Endothelial cell of umbilical vein (primary cell): ENCODE data around the gene MLH1. TPM values are rescaled to one million over a fixed set of nuclear protein-coding genes. Genes with fewer than 3 reads are reported as not detected.
A peak's percentile ranks its signal among the peaks of the same experiment; 100 is the strongest.

Experiments used
- BruUV-seq: library from RNA; stranded (reverse); fragments of 400-500 nt; replicated peaks from 2 replicates; lab custom pipeline; 2021; lab: Mats Ljungman, UMichigan
- CTCF ChIA-PET: fragments of 300-600, 350-600 bp; sonication (Branson Sonifier 250); formaldehyde crosslinking; loops from one replicate; lab custom pipeline; 2021; ENCODE audit warnings: antibody characterized with exemption, inconsistent platforms; lab: Charles Lee
- POLR2A ChIA-PET: fragments of 300-600, 350-600 bp; sonication (Branson Sonifier 250); formaldehyde crosslinking; loops from one replicate; lab custom pipeline; 2021; ENCODE audit warnings: antibody characterized with exemption, inconsistent platforms; lab: Charles Lee
- DNase-seq: peaks from one replicate; pipeline ENCODE4 v3.0.0-alpha.2; 2011; ENCODE audit warnings: low read depth, low spot score
- FAIRE-seq: peaks from 2 replicates; lab custom pipeline; 2011; peaks lifted over from hg19 to GRCh38; lab: Jason Lieb, UNC
- H2AFZ ChIP-seq: 2 replicates; pipeline ENCODE4 v1.6.0; 2012; ENCODE audit warnings: low read depth, low read length, control low read depth, inconsistent platforms
- H3K27ac ChIP-seq: 2 replicates; pipeline ENCODE4 v1.5.1; 2011; ENCODE audit warnings: low read depth, mild to moderate bottlenecking, control low read depth, low read length, moderate library complexity; ENCODE audit not compliant: insufficient read depth
- H3K27me3 ChIP-seq, 2 experiments: 2 replicates each; pipeline versions ENCODE4 v1.6.0 to v1.6.1; 2011; ENCODE audit warnings: low read length in 2 of 2, mixed read lengths in 1 of 2; ENCODE audit not compliant: control insufficient read depth in 2 of 2, insufficient read depth in 2 of 2
- H3K36me3 ChIP-seq, 2 experiments: 2 replicates in 1 of 2; 3 replicates in 1 of 2; pipeline ENCODE4 v1.5.1; 2011; ENCODE audit warnings: low read length in 2 of 2, mild to moderate bottlenecking in 1 of 2, moderate library complexity in 1 of 2; ENCODE audit not compliant: control insufficient read depth in 2 of 2, insufficient read depth in 2 of 2; ENCODE audit errors: extremely low read depth in 1 of 2
- H3K4me1 ChIP-seq: 3 replicates; pipeline ENCODE4 v1.5.1; 2011; ENCODE audit warnings: mild to moderate bottlenecking, low read length; ENCODE audit not compliant: control insufficient read depth, insufficient read depth; ENCODE audit errors: extremely low read depth
- H3K4me2 ChIP-seq: 2 replicates; pipeline ENCODE4 v1.6.1; 2011; ENCODE audit warnings: low read length, control low read depth, mixed read lengths; ENCODE audit not compliant: insufficient read depth
- H3K4me3 ChIP-seq, 3 experiments: fragments of 200-600 bp in 1 of 3; sonication (generic), shearing (Covaris generic) in 1 of 3; replicated peaks in 1 of 3; 2 replicates each; pipeline ENCODE4 v1.5.1; 2011 to 2016; ENCODE audit warnings: control low read depth in 3 of 3, low read length in 3 of 3, mild to moderate bottlenecking in 2 of 3, inconsistent platforms in 1 of 3, low read depth in 1 of 3, moderate library complexity in 1 of 3; ENCODE audit not compliant: insufficient read depth in 1 of 3
- H3K79me2 ChIP-seq: 2 replicates; pipeline ENCODE4 v1.6.0; 2012; ENCODE audit warnings: low read length, inconsistent platforms; ENCODE audit not compliant: control insufficient read depth, insufficient read depth
- H3K9ac ChIP-seq: replicated peaks from 2 replicates; pipeline ENCODE3; 2011; ENCODE audit warnings: low read length, control low read depth; ENCODE audit not compliant: insufficient read depth; ENCODE audit errors: extremely low read depth
- H3K9me1 ChIP-seq: replicated peaks from 3 replicates; pipeline ENCODE4 v1.6.0; 2011; ENCODE audit warnings: mild to moderate bottlenecking, low read length; ENCODE audit not compliant: control insufficient read depth, insufficient read depth; ENCODE audit errors: extremely low read depth
- H3K9me3 ChIP-seq: replicated peaks from 2 replicates; pipeline ENCODE4 v1.5.1; 2012; ENCODE audit warnings: low read length, inconsistent platforms; ENCODE audit not compliant: control insufficient read depth, insufficient read depth
- H4K20me1 ChIP-seq: replicated peaks from 2 replicates; pipeline ENCODE3; 2011; ENCODE audit warnings: mild to moderate bottlenecking, low read length; ENCODE audit not compliant: control insufficient read depth, insufficient read depth; ENCODE audit errors: extremely low read depth
- EZH2 ChIP-seq: IDR thresholded peaks from 2 replicates; pipeline ENCODE4 v1.6.1; 2012; ENCODE audit warnings: borderline replicate concordance, low read depth, mild to moderate bottlenecking, moderate library complexity, low read length, inconsistent platforms; ENCODE audit not compliant: severe bottlenecking
- FOS ChIP-seq: IDR thresholded peaks from 2 replicates; pipeline ENCODE4 v1.6.1; 2011; ENCODE audit warnings: mild to moderate bottlenecking, low read length, moderate library complexity, borderline replicate concordance; ENCODE audit not compliant: insufficient read depth
- GATA2 ChIP-seq: IDR thresholded peaks from 2 replicates; pipeline ENCODE4 v1.7.0; 2011; ENCODE audit warnings: low read depth, mild to moderate bottlenecking, moderate library complexity, mixed read lengths, low read length; ENCODE audit not compliant: insufficient read length, insufficient read depth
- JUN ChIP-seq: IDR thresholded peaks from 2 replicates; pipeline ENCODE4 v1.6.1; 2011; ENCODE audit warnings: borderline replicate concordance, low read depth; ENCODE audit not compliant: insufficient read length, insufficient read depth
- MYC ChIP-seq: IDR thresholded peaks from one replicate; pipeline ENCODE4 v1.6.1; 2011; ENCODE audit warnings: mild to moderate bottlenecking, low read depth, low read length
- POLR2A ChIP-seq: IDR thresholded peaks from 2 replicates; pipeline ENCODE4 v1.6.1; 2012; ENCODE audit warnings: low read depth, mild to moderate bottlenecking, control low read depth, low read length
- POLR2AphosphoS5 ChIP-seq: IDR thresholded peaks from 2 replicates; pipeline ENCODE4 v1.6.1; 2012; ENCODE audit warnings: low read depth, mild to moderate bottlenecking, control low read depth, low read length, moderate library complexity; ENCODE audit not compliant: insufficient read depth
- dilution Hi-C: fragments of 300-500 bp; cut with MboI; formaldehyde crosslinking; loops from one replicate; pipeline ENCODE4 v1.15.0; 2019; ENCODE audit warnings: low sequenced_read_pairs; ENCODE audit not compliant: extremely low pct_ligation_motif_present
- intact Hi-C: fragments of 100-400 bp; cut with micrococcal nuclease; formaldehyde crosslinking; loops from one replicate; pipeline ENCODE4 v1.10.0; 2022
- polyA plus RNA-seq, 4 experiments: library from polyadenylated mRNA; depleted of rRNA in 3 of 4; stranded (reverse) in 3 of 4; unstranded in 1 of 4; fragments of >200 nt; gene quantifications; 2 replicates each; pipeline versions ENCODE4 v1.2.1 to v1.2.3, GENCODE V29; 2011 to 2012; ENCODE audit warnings: missing spikeins in 1 of 4
- total RNA-seq: library from RNA; stranded (reverse); gene quantifications from 2 replicates; pipeline ENCODE4 v1.2.3, GENCODE V29; 2021
- TF ChIP-seq, protein P1 (sequence below), 2 donors: IDR thresholded peaks; 1 replicate in 1 of 2; 2 replicates in 1 of 2; pipeline ENCODE4 v1.5.1; 2011; ENCODE audit warnings: low read length in 2 of 2, mild to moderate bottlenecking in 2 of 2, moderate library complexity in 2 of 2, control low read depth in 1 of 2, inconsistent platforms in 1 of 2, low read depth in 1 of 2; ENCODE audit not compliant: insufficient read depth in 1 of 2; ENCODE audit errors: extremely low read depth in 1 of 2
- TF ChIP-seq, protein P2 (sequence below): IDR thresholded peaks from 2 replicates; pipeline ENCODE4 v1.6.1; 2011; ENCODE audit not compliant: insufficient read depth, insufficient read length

The MLH1 gene
- total and polyA plus RNA-seq, 2 donors (not counting 3 experiments of a cell fraction or from before 2014, with no cell fraction given), result 22.2 to 32.9 TPM

DNA sequence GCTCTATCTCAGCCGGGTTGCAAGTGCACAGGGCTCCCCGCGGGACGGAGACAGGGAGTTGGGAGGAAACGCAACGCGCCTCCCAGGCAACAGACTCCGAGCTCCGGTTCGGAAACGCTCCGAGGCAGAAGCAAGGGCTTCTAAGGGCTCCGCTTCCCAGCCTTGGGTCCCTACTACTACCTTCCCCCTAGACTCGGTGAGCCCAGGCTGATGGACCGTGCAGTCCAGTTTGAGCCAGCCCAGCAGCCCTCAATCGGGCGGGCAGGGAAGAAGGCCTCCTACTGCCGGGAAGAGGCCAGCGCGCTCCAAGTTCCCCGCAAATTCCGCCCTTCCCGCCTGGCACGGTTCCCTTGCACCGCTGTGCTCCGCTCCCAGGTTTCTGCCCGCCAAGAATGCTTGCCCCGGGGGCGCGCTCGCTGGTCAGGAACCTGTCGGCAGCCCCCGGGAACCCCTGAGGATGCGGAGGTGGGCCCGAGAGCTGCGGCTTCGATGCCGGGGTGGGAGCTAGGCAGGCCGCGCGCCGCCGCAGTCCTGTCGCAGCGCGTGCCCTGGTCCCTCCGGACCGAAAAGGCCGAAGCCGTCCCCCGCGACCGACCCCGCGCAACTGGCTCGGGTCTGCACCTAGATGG is 49.2 kb upstream of the MLH1 start:
- POLR2A ChIA-PET, result no interaction called here
- peaks cover 12% of the 10 kb centered on the region for H3K4me1 ChIP-seq
- H3K4me2 ChIP-seq, result peak overlapping the region; percentile 98
- TF ChIP-seq POLR2A, result no peak
- no peak for TF ChIP-seq MYC
- TF ChIP-seq FOS, result no peak
- TF ChIP-seq, protein P1, sequence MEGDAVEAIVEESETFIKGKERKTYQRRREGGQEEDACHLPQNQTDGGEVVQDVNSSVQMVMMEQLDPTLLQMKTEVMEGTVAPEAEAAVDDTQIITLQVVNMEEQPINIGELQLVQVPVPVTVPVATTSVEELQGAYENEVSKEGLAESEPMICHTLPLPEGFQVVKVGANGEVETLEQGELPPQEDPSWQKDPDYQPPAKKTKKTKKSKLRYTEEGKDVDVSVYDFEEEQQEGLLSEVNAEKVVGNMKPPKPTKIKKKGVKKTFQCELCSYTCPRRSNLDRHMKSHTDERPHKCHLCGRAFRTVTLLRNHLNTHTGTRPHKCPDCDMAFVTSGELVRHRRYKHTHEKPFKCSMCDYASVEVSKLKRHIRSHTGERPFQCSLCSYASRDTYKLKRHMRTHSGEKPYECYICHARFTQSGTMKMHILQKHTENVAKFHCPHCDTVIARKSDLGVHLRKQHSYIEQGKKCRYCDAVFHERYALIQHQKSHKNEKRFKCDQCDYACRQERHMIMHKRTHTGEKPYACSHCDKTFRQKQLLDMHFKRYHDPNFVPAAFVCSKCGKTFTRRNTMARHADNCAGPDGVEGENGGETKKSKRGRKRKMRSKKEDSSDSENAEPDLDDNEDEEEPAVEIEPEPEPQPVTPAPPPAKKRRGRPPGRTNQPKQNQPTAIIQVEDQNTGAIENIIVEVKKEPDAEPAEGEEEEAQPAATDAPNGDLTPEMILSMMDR (IDR thresholded peaks at IDR 0.05; ENCODE audit: extremely low read depth in 1 of 2, insufficient read depth in 1 of 2, low read depth in 1 of 2, low read length in 2 of 2), result no peak
- TF ChIP-seq EZH2, result no peak
- TF ChIP-seq GATA2, result no peak
- TF ChIP-seq, protein P2, sequence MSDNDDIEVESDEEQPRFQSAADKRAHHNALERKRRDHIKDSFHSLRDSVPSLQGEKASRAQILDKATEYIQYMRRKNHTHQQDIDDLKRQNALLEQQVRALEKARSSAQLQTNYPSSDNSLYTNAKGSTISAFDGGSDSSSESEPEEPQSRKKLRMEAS, result no peak
- TF ChIP-seq JUN, result no peak
- TF ChIP-seq POLR2AphosphoS5, result no peak
- CTCF ChIA-PET, result interaction anchor here (0.9 to 3.5 kb wide), 10 partner anchors 8 to 80 kb away, joined by 3 to 19 read pairs (median 4); no protein-coding TSS in a partner anchor
- H3K36me3 ChIP-seq, result no peaks in the 10 kb centered on the region
- H3K9me1 ChIP-seq, result no peaks in the 10 kb centered on the region
- no peaks in the 10 kb centered on the region for H3K79me2 ChIP-seq
- no peaks in the 10 kb centered on the region for H4K20me1 ChIP-seq
- intact Hi-C loops, result loop anchor here (2.0 kb wide), 2 partner anchors 35 to 49 kb away; partner anchors contain the start of genes EPM2AIP1 and MLH1
- H2AFZ ChIP-seq, result peak overlapping the region; percentile 96
- H3K9me3 ChIP-seq, result no peaks in the 10 kb centered on the region
- dilution Hi-C loops, result no loop called here
- BruUV-seq, result no TSS peak
- peak overlapping the region; percentile 56 to 85 (median 69) for H3K4me3 ChIP-seq
- peak overlapping the region; percentile 57 for H3K9ac ChIP-seq
- no peak overlapping the region for H3K27ac ChIP-seq
- peak; percentile 61 for DNase-seq
- no peak for FAIRE-seq
- no peaks in the 10 kb centered on the region for H3K27me3 ChIP-seq
